Gastrocnemius medialis (tissue), 4 donors: Measurements from ENCODE around the gene MOB3C. TPM values are rescaled to one million over a fixed set of nuclear protein-coding genes. Genes with fewer than 3 reads are reported as not detected.

ENCODE experiments used
- ATAC-seq, 2 donors: fragments of 150-250 bp; one replicate each; pipeline ENCODE4 v1.9.1; 2016
- DNase-seq, 2 donors: peaks; one replicate each; pipeline ENCODE4 v3.0.0-alpha.2; 2019
- H3K27ac ChIP-seq, 4 donors: fragments of 200-600 bp; sonication (generic); 1 replicate in 1 of 4; 2 replicates in 3 of 4; pipeline ENCODE4 v1.5.1; 2016 to 2018; ENCODE audit warnings: mild to moderate bottlenecking in 2 of 4, moderate library complexity in 1 of 4
- H3K27me3 ChIP-seq, 3 donors: fragments of 200-600 bp; sonication (generic) in 2 of 3; 1 replicate in 1 of 3; 2 replicates in 2 of 3; pipeline versions ENCODE4 v1.5.1 to v1.6.0; 2016 to 2019; ENCODE audit warnings: mild to moderate bottlenecking in 1 of 3, moderate library complexity in 1 of 3
- H3K36me3 ChIP-seq, 2 donors: fragments of 200-600 bp; sonication (generic) in 1 of 2; one replicate each; pipeline ENCODE4 v1.5.1; 2017 to 2018
- H3K4me1 ChIP-seq, 2 donors: fragments of 200-600 bp; sonication (generic) in 1 of 2; one replicate each; pipeline ENCODE4 v1.5.1; 2016 to 2017; ENCODE audit warnings: mild to moderate bottlenecking in 2 of 2
- H3K4me3 ChIP-seq, 4 donors: fragments of 200-600 bp; sonication (generic) in 3 of 4; 1 replicate in 1 of 4; 2 replicates in 3 of 4; pipeline ENCODE4 v1.5.1; 2016 to 2019; ENCODE audit warnings: mild to moderate bottlenecking in 2 of 4
- H3K9me3 ChIP-seq, 3 donors: fragments of 200-600 bp; sonication (generic) in 2 of 3; 1 replicate in 1 of 3; 2 replicates in 2 of 3; pipeline ENCODE4 v1.5.1; 2016 to 2019
- CTCF ChIP-seq, 5 experiments: fragments of 450-650 bp in 3 of 5; fragments of 200-600 bp in 2 of 5; sonication (generic) in 2 of 5; IDR thresholded peaks in 4 of 5; conservative IDR thresholded peaks in 1 of 5; 1 replicate in 4 of 5; 2 replicates in 1 of 5; pipeline ENCODE4 v1.5.1; 2016 to 2019; ENCODE audit warnings: antibody characterized with exemption in 5 of 5, mild to moderate bottlenecking in 3 of 5, moderate library complexity in 3 of 5
- POLR2A ChIP-seq, 2 donors: fragments of 450-650 bp; IDR thresholded peaks; one replicate each; pipeline ENCODE4 v1.6.1; 2017; ENCODE audit warnings: antibody characterized with exemption in 2 of 2, mild to moderate bottlenecking in 2 of 2, moderate library complexity in 2 of 2
- in situ Hi-C, 4 donors: fragments of 200-750 bp; cut with MboI; loops; one replicate each; pipeline versions ENCODE4 v1.15.0 to v1.8.0; 2017; ENCODE audit warnings: low sequenced_read_pairs in 4 of 4
- intact Hi-C: fragments of 100-400 bp; cut with DNase I; formaldehyde crosslinking; loops from one replicate; pipeline ENCODE4 v1.15.1; 2023; ENCODE audit warnings: low total_unique reads
- total RNA-seq, 4 donors: library from RNA; depleted of rRNA; stranded (reverse); fragments of >200 nt; gene quantifications; one replicate each; pipeline versions ENCODE4 v1.1.0 to v1.2.3, GENCODE V29; 2016

The MOB3C gene
- total RNA-seq, 4 donors from 2014 or later, result 11.3 to 26.5 (median 23.3) TPM

GRCh38 chr1:46581681-46582455 is 34.7 kb downstream of the MOB3C start:
- H3K4me3 ChIP-seq, result no peak overlapping the region
- no peaks in the 10 kb centered on the region for H3K27me3 ChIP-seq
- in situ Hi-C loops (no loop called here), intact Hi-C loops (no loop called here)
- DNase-seq (no peak), ATAC-seq (no peak)
- H3K9me3 ChIP-seq, result no peaks in the 10 kb centered on the region
- no peak overlapping the region for H3K27ac ChIP-seq
- peaks cover 0 to under 1% of the 10 kb centered on the region in 2 donors for H3K4me1 ChIP-seq
- H3K36me3 ChIP-seq, result peaks cover 2 to 82% of the 10 kb centered on the region in 2 donors
- TF ChIP-seq POLR2A (IDR thresholded peaks at IDR 0.05) (no peak), CTCF (IDR thresholded peaks at IDR 0.05 in 4 of 5, conservative IDR thresholded peaks at IDR 0.05 in 1 of 5) (no peak)

GRCh38 chr1:46580140-46580903 is 36.3 kb downstream of the MOB3C start:
- in situ Hi-C loops (no loop called here), intact Hi-C loops (no loop called here)
- DNase-seq (no peak), ATAC-seq (no peak)
- no peaks in the 10 kb centered on the region for H3K27me3 ChIP-seq
- H3K4me1 ChIP-seq, result peaks cover 0 to 4% of the 10 kb centered on the region in 2 donors
- H3K27ac ChIP-seq, result no peak overlapping the region
- no peak overlapping the region for H3K4me3 ChIP-seq
- peaks cover 2 to 83% of the 10 kb centered on the region in 2 donors for H3K36me3 ChIP-seq
- TF ChIP-seq POLR2A (IDR thresholded peaks at IDR 0.05) (no peak), CTCF (IDR thresholded peaks at IDR 0.05 in 4 of 5, conservative IDR thresholded peaks at IDR 0.05 in 1 of 5) (no peak)
- no peaks in the 10 kb centered on the region for H3K9me3 ChIP-seq

GRCh38 chr1:46577671-46578070 is 38.9 kb downstream of the MOB3C start:
- peaks cover 2 to 83% of the 10 kb centered on the region in 2 donors for H3K36me3 ChIP-seq
- in situ Hi-C loops (no loop called here), intact Hi-C loops (no loop called here)
- TF ChIP-seq CTCF (IDR thresholded peaks at IDR 0.05 in 4 of 5, conservative IDR thresholded peaks at IDR 0.05 in 1 of 5) (no peak), POLR2A (IDR thresholded peaks at IDR 0.05) (no peak)
- no peaks in the 10 kb centered on the region for H3K9me3 ChIP-seq
- no peak for ATAC-seq
- H3K27ac ChIP-seq, result peak overlapping the region in 1 of 4 donors; percentile 75
- no peak overlapping the region for H3K4me3 ChIP-seq
- no peak for DNase-seq
- H3K4me1 ChIP-seq, result peaks cover 0 to 13% of the 10 kb centered on the region in 2 donors
- no peaks in the 10 kb centered on the region for H3K27me3 ChIP-seq

DNA sequence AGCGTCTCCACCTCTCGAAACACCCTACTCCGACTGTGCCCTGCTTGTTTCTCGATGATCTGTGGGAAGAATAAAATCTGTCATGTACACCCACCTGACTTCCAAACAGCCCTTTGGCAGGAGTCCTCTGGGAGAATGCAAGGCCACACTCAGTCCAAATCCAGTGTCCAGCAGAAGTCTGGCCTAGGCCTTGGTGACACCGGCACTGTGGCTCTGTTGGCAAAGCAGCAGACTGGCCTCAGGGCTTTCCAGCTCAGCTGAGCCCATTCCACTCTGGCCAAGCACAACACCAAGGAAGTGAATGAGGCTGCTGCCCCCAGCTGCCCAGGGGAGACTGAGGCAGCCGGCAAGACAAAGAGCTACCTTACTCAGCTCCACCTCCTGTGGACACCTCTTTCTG is 40.0 kb downstream of the MOB3C start:
- ATAC-seq, result peak in 1 of 2 donors; percentile 28
- H3K27me3 ChIP-seq, result no peaks in the 10 kb centered on the region
- DNase-seq, result no peak
- no peak overlapping the region for H3K4me3 ChIP-seq
- TF ChIP-seq POLR2A (IDR thresholded peaks at IDR 0.05), result no peak
- no peaks in the 10 kb centered on the region for H3K9me3 ChIP-seq
- H3K27ac ChIP-seq, result peak overlapping the region in 1 of 4 donors; percentile 75
- in situ Hi-C loops (no loop called here), intact Hi-C loops (no loop called here)
- peaks cover 2 to 77% of the 10 kb centered on the region in 2 donors for H3K36me3 ChIP-seq
- peaks cover 0 to 13% of the 10 kb centered on the region in 2 donors for H3K4me1 ChIP-seq

GRCh38 chr1:46575778-46576177 is 40.8 kb downstream of the MOB3C start:
- in situ Hi-C loops (no loop called here), intact Hi-C loops (no loop called here)
- TF ChIP-seq POLR2A (IDR thresholded peaks at IDR 0.05) (no peak), CTCF (IDR thresholded peaks at IDR 0.05 in 4 of 5, conservative IDR thresholded peaks at IDR 0.05 in 1 of 5) (no peak)
- no peaks in the 10 kb centered on the region for H3K9me3 ChIP-seq
- peaks cover 2 to 79% of the 10 kb centered on the region in 2 donors for H3K36me3 ChIP-seq
- H3K4me3 ChIP-seq, result no peak overlapping the region
- DNase-seq, result no peak
- no peaks in the 10 kb centered on the region for H3K27me3 ChIP-seq
- H3K4me1 ChIP-seq, result peaks cover 0 to 13% of the 10 kb centered on the region in 2 donors
- ATAC-seq, result no peak
- peak overlapping the region in 1 of 4 donors; percentile 75 for H3K27ac ChIP-seq
